Chondrocyte (in vitro differentiated cells): ENCODE results near the gene ANKIB1. TPM values are rescaled to one million over a fixed set of nuclear protein-coding genes. Genes with fewer than 3 reads are reported as not detected.
A peak's percentile ranks its signal among the peaks of the same experiment; 100 is the strongest.

Experiments
- DNase-seq: peaks from one replicate; pipeline ENCODE4 v3.0.0; 2021; ENCODE audit warnings: mixed read lengths, low spot score
- H3K27ac Mint-ChIP-seq: one replicate; pipeline ENCODE4 v1.8.0; 2021; ENCODE audit warnings: mild to moderate bottlenecking, moderate library complexity, mixed read lengths; ENCODE audit not compliant: unreplicated experiment
- H3K27me3 Mint-ChIP-seq: 2 replicates; pipeline ENCODE4 v1.8.0; 2021; ENCODE audit warnings: low read depth, mixed read lengths
- H3K36me3 Mint-ChIP-seq: 2 replicates; pipeline ENCODE4 v1.8.0; 2021; ENCODE audit warnings: low read depth, mixed read lengths
- H3K4me1 Mint-ChIP-seq: 2 replicates; pipeline ENCODE4 v1.8.0; 2021; ENCODE audit warnings: low read depth, mild to moderate bottlenecking, mixed read lengths
- H3K4me3 Mint-ChIP-seq: one replicate; pipeline ENCODE4 v1.8.0; 2021; ENCODE audit warnings: mild to moderate bottlenecking, moderate library complexity, mixed read lengths; ENCODE audit not compliant: unreplicated experiment
- H3K9me3 Mint-ChIP-seq: 2 replicates; pipeline ENCODE4 v1.8.0; 2021; ENCODE audit warnings: low read depth, mixed read lengths
- microRNA-seq: library from miRNA; unstranded; fragments of <30 nt; microRNA quantifications from one replicate; pipeline ENCODE4 v1.2.0, GENCODE V29; 2020; ENCODE audit warnings: borderline number of aligned reads
- total RNA-seq: library from RNA; stranded (reverse); gene quantifications from 3 replicates; pipeline ENCODE4 v1.2.1, GENCODE V29; 2021
- TF ChIP-seq, protein P1 (sequence below): fragments of 200-600 bp; sonication (generic); IDR thresholded peaks from 2 replicates; pipeline ENCODE4 v1.5.0; 2021; ENCODE audit warnings: antibody characterized with exemption, mild to moderate bottlenecking, moderate library complexity

ANKIB1 gene
- total RNA-seq, 1 donor from 2014 or later: 76.3 TPM

DNA sequence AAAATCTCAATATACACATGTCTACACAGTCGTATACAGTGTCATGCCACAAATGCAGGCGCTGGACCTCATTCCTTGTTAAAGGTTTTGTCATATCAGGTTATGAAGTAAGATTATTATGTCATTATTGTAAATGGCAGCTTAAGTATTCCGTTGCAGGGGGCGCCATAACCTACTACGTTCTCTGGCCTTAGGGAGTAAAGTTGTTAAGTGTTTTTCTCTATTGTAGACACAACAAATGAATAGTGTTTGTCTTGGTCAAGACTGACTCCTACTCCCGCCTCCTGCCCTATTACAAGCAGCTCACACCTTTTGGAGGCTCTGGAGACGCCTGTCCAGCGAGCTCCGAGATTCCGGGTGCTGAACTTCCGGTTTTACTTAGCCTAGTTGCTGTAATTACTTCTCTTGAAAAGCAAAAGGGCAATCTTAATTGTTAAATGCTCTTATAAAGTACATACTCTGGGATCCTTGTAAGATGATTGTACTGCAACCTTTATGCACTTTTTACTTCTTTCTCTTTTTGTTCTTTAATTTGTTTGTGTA lies 202.5 kb downstream of the ANKIB1 start:
- Mint-ChIP-seq H3K9me3 (peaks cover under 1% of the 10 kb centered on the region), H3K4me3 (peak overlapping the region; percentile 76), H3K4me1 (peaks cover 24% of the 10 kb centered on the region), H3K36me3 (peaks cover 4% of the 10 kb centered on the region), H3K27ac (peak overlapping the region; percentile 77), H3K27me3 (no peaks in the 10 kb centered on the region)
- no peak for DNase-seq
- TF ChIP-seq, protein P1, sequence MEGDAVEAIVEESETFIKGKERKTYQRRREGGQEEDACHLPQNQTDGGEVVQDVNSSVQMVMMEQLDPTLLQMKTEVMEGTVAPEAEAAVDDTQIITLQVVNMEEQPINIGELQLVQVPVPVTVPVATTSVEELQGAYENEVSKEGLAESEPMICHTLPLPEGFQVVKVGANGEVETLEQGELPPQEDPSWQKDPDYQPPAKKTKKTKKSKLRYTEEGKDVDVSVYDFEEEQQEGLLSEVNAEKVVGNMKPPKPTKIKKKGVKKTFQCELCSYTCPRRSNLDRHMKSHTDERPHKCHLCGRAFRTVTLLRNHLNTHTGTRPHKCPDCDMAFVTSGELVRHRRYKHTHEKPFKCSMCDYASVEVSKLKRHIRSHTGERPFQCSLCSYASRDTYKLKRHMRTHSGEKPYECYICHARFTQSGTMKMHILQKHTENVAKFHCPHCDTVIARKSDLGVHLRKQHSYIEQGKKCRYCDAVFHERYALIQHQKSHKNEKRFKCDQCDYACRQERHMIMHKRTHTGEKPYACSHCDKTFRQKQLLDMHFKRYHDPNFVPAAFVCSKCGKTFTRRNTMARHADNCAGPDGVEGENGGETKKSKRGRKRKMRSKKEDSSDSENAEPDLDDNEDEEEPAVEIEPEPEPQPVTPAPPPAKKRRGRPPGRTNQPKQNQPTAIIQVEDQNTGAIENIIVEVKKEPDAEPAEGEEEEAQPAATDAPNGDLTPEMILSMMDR: peak; percentile 79

Small RNAs within 50 kb of the gene (microRNA-seq; reads per million reads assigned to microRNA genes)
- not detected for gene MIR1285-1

Other genes with a start within 250 kb of the ANKIB1 start
- 60.1 to 87.6 TPM (median 85.5 TPM) in 3 replicates for gene CYP51A1, start 111.5 kb upstream of the ANKIB1 start, total RNA-seq
- 0.22 to 0.41 TPM in 2 of 3 replicates, not detected in the other for gene LRRD1, start 66.8 kb upstream of the ANKIB1 start, total RNA-seq
- 28.0 to 32.6 TPM (median 29.7 TPM) in 3 replicates for gene KRIT1, start 60 bp upstream of the ANKIB1 start, total RNA-seq
- gene GATAD1, start 201.5 kb downstream of the ANKIB1 start, total RNA-seq: 26.2 to 32.9 TPM (median 31.3 TPM) in 3 replicates
- gene ERVW-1, start 232.0 kb downstream of the ANKIB1 start, total RNA-seq: not detected in 3 replicates